Fibroblast of peridontal ligament (primary cell): ENCODE data around the gene PLEKHG2.
"Not testable (repeated sequence)": the region's sequence is repeated elsewhere in the genome, so short reads cannot be mapped to it uniquely, and the experiment has no call there.

ENCODE experiments used
- DNase-seq: peaks from one replicate; pipeline ENCODE4 v3.0.0-alpha.2; 2010; ENCODE audit errors: extremely low read depth

Gene PLEKHG2

GRCh38 chr19:39445196-39446111 lies 33.0 kb downstream of the PLEKHG2 start, which contains the start of gene SUPT5H:
Gene SUPT5H, plus strand, starts transcription at chr19:39445582. Its CDS starts 309 bp downstream, at chr19:39445891.
- peak; percentile 97 for DNase-seq

GRCh38 chr19:39446365-39447084 lies 34.1 kb downstream of the PLEKHG2 start:
- no peak for DNase-seq

- no peak for DNase-seq
Measured at GRCh38 chr19:39448271-39448670, 35.8 kb downstream of the PLEKHG2 start.

GRCh38 chr19:39449116-39449797 lies 36.8 kb downstream of the PLEKHG2 start:
- no peak for DNase-seq

GRCh38 chr19:39451257-39451656 lies 38.8 kb downstream of the PLEKHG2 start:
- DNase-seq, result not testable (repeated sequence)

- DNase-seq, result no peak
Measured at GRCh38 chr19:39463403-39463802, 50.9 kb downstream of the PLEKHG2 start.

- no peak for DNase-seq
Measured at GRCh38 chr19:39465956-39466747, 53.7 kb downstream of the PLEKHG2 start.

GRCh38 chr19:39467941-39468340 lies 55.5 kb downstream of the PLEKHG2 start:
- DNase-seq, result no peak

GRCh38 chr19:39469036-39469435 lies 56.6 kb downstream of the PLEKHG2 start:
- DNase-seq, result no peak

GRCh38 chr19:39469567-39469966 lies 57.1 kb downstream of the PLEKHG2 start:
- no peak for DNase-seq

GRCh38 chr19:39470724-39471339 lies 58.4 kb downstream of the PLEKHG2 start:
- DNase-seq, result no peak

- no peak for DNase-seq
Measured at GRCh38 chr19:39471756-39472536, 59.5 kb downstream of the PLEKHG2 start.

- DNase-seq, result no peak
Measured at GRCh38 chr19:39472746-39473442, 60.4 kb downstream of the PLEKHG2 start.

- no peak for DNase-seq
Measured at GRCh38 chr19:39473443-39473960, 61.0 kb downstream of the PLEKHG2 start.

GRCh38 chr19:39474139-39474620 lies 61.7 kb downstream of the PLEKHG2 start:
- DNase-seq, result peak; percentile 23

GRCh38 chr19:39475748-39476147 lies 63.3 kb downstream of the PLEKHG2 start:
- no peak for DNase-seq
